Hepatocyte (in vitro differentiated cells): ENCODE measurements around the gene ABCF1.

Source experiments
- EZH2 ChIP-seq: fragments of 200-600 bp; sonication (generic); IDR thresholded peaks from 2 replicates; pipeline ENCODE4 v1.6.1; 2016; ENCODE audit warnings: antibody characterized with exemption, mild to moderate bottlenecking, borderline replicate concordance
- EZH2phosphoT487 ChIP-seq: fragments of 200-600 bp; sonication (generic); IDR thresholded peaks from one replicate; pipeline ENCODE4 v1.6.1; 2018; ENCODE audit warnings: antibody characterized with exemption, mild to moderate bottlenecking, low read depth, moderate library complexity; ENCODE audit not compliant: unreplicated experiment, severe bottlenecking
- TF ChIP-seq, protein P1 (sequence below): fragments of 200-600 bp; sonication (generic); IDR thresholded peaks from 2 replicates; pipeline ENCODE4 v1.5.1; 2016; ENCODE audit warnings: antibody characterized with exemption, mild to moderate bottlenecking; ENCODE audit not compliant: poor library complexity

DNA sequence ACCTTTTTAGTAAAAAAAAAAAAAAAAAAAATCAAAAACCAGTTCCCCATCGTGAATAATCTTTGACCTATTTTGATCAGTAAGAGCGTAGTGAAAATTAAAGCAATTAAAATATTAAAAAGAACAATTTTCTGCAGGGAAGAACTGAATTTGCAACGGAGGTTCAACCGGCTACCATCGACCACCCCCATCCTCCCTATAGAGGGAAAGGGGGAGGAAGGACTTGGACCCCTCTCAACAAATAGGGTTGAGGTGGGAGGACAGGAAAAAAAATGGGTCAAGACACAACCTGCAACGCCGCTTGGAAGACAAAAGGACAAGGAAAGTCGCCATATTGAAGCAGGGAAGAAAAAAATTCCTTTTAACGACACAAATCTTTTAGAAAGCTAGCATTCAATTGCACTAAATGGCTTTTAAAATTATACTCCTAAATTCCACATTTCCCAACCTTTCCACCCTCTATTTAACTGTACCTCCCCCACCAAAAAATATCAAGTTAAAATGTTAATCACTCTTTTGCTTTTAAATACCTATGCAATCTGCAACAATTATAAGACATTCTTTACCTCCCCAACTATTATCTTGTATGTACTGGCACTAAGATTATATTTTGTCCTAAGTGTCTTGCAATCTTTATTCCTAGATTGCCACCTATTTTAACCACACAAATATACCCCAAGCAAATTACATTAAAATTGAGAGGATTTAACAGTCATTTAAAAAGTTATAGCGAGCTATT lies 44.1 kb downstream of the ABCF1 start:
- TF ChIP-seq EZH2 (no peak), EZH2phosphoT487 (no peak)
- TF ChIP-seq, protein P1, sequence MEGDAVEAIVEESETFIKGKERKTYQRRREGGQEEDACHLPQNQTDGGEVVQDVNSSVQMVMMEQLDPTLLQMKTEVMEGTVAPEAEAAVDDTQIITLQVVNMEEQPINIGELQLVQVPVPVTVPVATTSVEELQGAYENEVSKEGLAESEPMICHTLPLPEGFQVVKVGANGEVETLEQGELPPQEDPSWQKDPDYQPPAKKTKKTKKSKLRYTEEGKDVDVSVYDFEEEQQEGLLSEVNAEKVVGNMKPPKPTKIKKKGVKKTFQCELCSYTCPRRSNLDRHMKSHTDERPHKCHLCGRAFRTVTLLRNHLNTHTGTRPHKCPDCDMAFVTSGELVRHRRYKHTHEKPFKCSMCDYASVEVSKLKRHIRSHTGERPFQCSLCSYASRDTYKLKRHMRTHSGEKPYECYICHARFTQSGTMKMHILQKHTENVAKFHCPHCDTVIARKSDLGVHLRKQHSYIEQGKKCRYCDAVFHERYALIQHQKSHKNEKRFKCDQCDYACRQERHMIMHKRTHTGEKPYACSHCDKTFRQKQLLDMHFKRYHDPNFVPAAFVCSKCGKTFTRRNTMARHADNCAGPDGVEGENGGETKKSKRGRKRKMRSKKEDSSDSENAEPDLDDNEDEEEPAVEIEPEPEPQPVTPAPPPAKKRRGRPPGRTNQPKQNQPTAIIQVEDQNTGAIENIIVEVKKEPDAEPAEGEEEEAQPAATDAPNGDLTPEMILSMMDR, result no peak
